Left ventricle myocardium superior (tissue), 1 donor: Measurements from ENCODE around the gene IGF2BP2. TPM values are rescaled to one million over a fixed set of nuclear protein-coding genes. Genes with fewer than 3 reads are reported as not detected.
"Not testable (repeated sequence)": the region's sequence is repeated elsewhere in the genome, so short reads cannot be mapped to it uniquely, and the experiment has no call there.

Experiments used
- ATAC-seq: fragments of 200-7000 bp; cut with Tn5 transposase; one replicate; pipeline ENCODE4 v1.9.1; 2020; ENCODE audit warnings: mild to moderate bottlenecking, moderate library complexity
- DNase-seq: peaks from one replicate; pipeline ENCODE4 v3.0.0-alpha.2; 2020
- intact Hi-C: fragments of 100-400 bp; cut with micrococcal nuclease; formaldehyde crosslinking; loops from one replicate; pipeline ENCODE4 v1.11.0; 2022
- total RNA-seq: library from RNA; stranded (reverse); fragmentation: NEBNext Ultra II Directional; extraction: Animal tissue kit (Norgen Biotek cat#: 25700); gene quantifications from one replicate; pipeline ENCODE4 v1.2.1, GENCODE V29; 2021
- donor health status: DM: no; HTN: yes; CAD: no; lungs with severe emphysema.

IGF2BP2 gene
- total RNA-seq, 1 donor from 2014 or later: 16.7 TPM

GRCh38 chr3:185843126-185843525 is 18.3 kb upstream of the IGF2BP2 start:
- no peak for ATAC-seq
- DNase-seq: no peak
- intact Hi-C loops: no loop called here

GRCh38 chr3:185842241-185842640 is 17.4 kb upstream of the IGF2BP2 start:
- intact Hi-C loops: no loop called here
- ATAC-seq (no peak), DNase-seq (no peak)

GRCh38 chr3:185838417-185838989 is 13.7 kb upstream of the IGF2BP2 start:
- intact Hi-C loops, ATAC-seq, DNase-seq: not testable (repeated sequence)

GRCh38 chr3:185837414-185837813 is 12.6 kb upstream of the IGF2BP2 start:
- intact Hi-C loops: no loop called here
- peak; percentile 52 for ATAC-seq
- DNase-seq: no peak

GRCh38 chr3:185831990-185832389 is 7.1 kb upstream of the IGF2BP2 start:
- DNase-seq: no peak
- intact Hi-C loops: no loop called here
- ATAC-seq: no peak

GRCh38 chr3:185831195-185831594 is 6.4 kb upstream of the IGF2BP2 start:
- intact Hi-C loops: no loop called here
- ATAC-seq: no peak
- no peak for DNase-seq

- ATAC-seq (no peak), DNase-seq (no peak)
- intact Hi-C loops: no loop called here
These were observed 5.4 kb upstream of the IGF2BP2 start for GRCh38 chr3:185830018-185830797.

GRCh38 chr3:185828755-185829154 is 3.9 kb upstream of the IGF2BP2 start:
- ATAC-seq (no peak), DNase-seq (no peak)
- intact Hi-C loops: no loop called here

GRCh38 chr3:185827595-185828344 is 2.9 kb upstream of the IGF2BP2 start:
- no peak for DNase-seq
- no peak for ATAC-seq
- intact Hi-C loops: no loop called here

- intact Hi-C loops: no loop called here
- peak; percentile 40 for ATAC-seq
- DNase-seq: peak; percentile 56
These were observed 1.0 kb upstream of the IGF2BP2 start for GRCh38 chr3:185825639-185826481.

GRCh38 chr3:185824051-185825005 is 514 bp downstream of the IGF2BP2 start:
- intact Hi-C loops: no loop called here
- DNase-seq (no peak), ATAC-seq (peak; percentile 52)

- DNase-seq (peak; percentile 73), ATAC-seq (peak; percentile 58)
- intact Hi-C loops: no loop called here
These were observed 1.5 kb downstream of the IGF2BP2 start for GRCh38 chr3:185823078-185824044.

- DNase-seq: no peak
- intact Hi-C loops: no loop called here
- ATAC-seq: no peak
These were observed 2.4 kb downstream of the IGF2BP2 start for GRCh38 chr3:185822221-185823000.

- ATAC-seq (no peak), DNase-seq (no peak)
- intact Hi-C loops: no loop called here
These were observed 3.7 kb downstream of the IGF2BP2 start for GRCh38 chr3:185820973-185821758.

GRCh38 chr3:185818267-185818875 is 6.5 kb downstream of the IGF2BP2 start:
- DNase-seq (no peak), ATAC-seq (no peak)
- intact Hi-C loops: no loop called here
